Fibroblast of lung (primary cell): Measurements from ENCODE around the gene PBX1. TPM values are rescaled to one million over a fixed set of nuclear protein-coding genes. Genes with fewer than 3 reads are reported as not detected.
A peak's percentile ranks its signal among the peaks of the same experiment; 100 is the strongest.

Source experiments
- DNase-seq, 2 donors: peaks; one replicate each; pipeline versions ENCODE4 v3.0.0 to v3.0.0-alpha.2; 2010; ENCODE audit warnings: low read depth in 2 of 2
- H2AFZ ChIP-seq: 2 replicates; pipeline ENCODE4 v1.5.1; 2012; ENCODE audit warnings: low read length, control low read depth, inconsistent platforms
- H3K27ac ChIP-seq: 2 replicates; pipeline ENCODE4 v1.5.1; 2011; ENCODE audit warnings: low read length, control low read depth; ENCODE audit not compliant: insufficient read depth
- H3K27me3 ChIP-seq: 2 replicates; pipeline ENCODE4 v1.5.1; 2011; ENCODE audit warnings: mild to moderate bottlenecking, low read length; ENCODE audit not compliant: control insufficient read depth, insufficient read depth
- H3K36me3 ChIP-seq: 2 replicates; pipeline ENCODE4 v1.5.1; 2011; ENCODE audit warnings: low read length; ENCODE audit not compliant: control insufficient read depth, insufficient read depth
- H3K4me1 ChIP-seq: 2 replicates; pipeline ENCODE4 v1.5.1; 2011; ENCODE audit warnings: low read length; ENCODE audit not compliant: control insufficient read depth, insufficient read depth; ENCODE audit errors: extremely low read depth
- H3K4me2 ChIP-seq: 2 replicates; pipeline ENCODE4 v1.5.1; 2011; ENCODE audit warnings: low read length, control low read depth; ENCODE audit not compliant: insufficient read depth; ENCODE audit errors: extremely low read depth
- H3K4me3 ChIP-seq, 4 experiments: fragments of 200-600 bp in 1 of 4; sonication (generic) in 1 of 4; replicated peaks in 1 of 4; 2 replicates each; pipeline ENCODE4 v1.5.1; 2011 to 2016; ENCODE audit warnings: low read length in 4 of 4, low read depth in 3 of 4, mild to moderate bottlenecking in 3 of 4, control low read depth in 2 of 4, inconsistent platforms in 1 of 4, mixed read lengths in 1 of 4; ENCODE audit not compliant: insufficient read depth in 1 of 4; ENCODE audit errors: control extremely low read depth in 1 of 4
- H3K79me2 ChIP-seq: 2 replicates; pipeline ENCODE4 v1.5.1; 2012; ENCODE audit warnings: mild to moderate bottlenecking, low read length, inconsistent platforms; ENCODE audit not compliant: control insufficient read depth, insufficient read depth
- H3K9ac ChIP-seq: 2 replicates; pipeline ENCODE4 v1.5.1; 2011; ENCODE audit warnings: mild to moderate bottlenecking, low read length, control low read depth; ENCODE audit not compliant: insufficient read depth
- H3K9me3 ChIP-seq: 2 replicates; pipeline ENCODE4 v1.5.1; 2012; ENCODE audit warnings: low read depth, low read length; ENCODE audit not compliant: control insufficient read depth, insufficient read depth
- H4K20me1 ChIP-seq: 2 replicates; pipeline ENCODE4 v1.5.1; 2011; ENCODE audit warnings: low read length; ENCODE audit not compliant: control insufficient read depth, insufficient read depth; ENCODE audit errors: extremely low read depth
- EZH2 ChIP-seq: IDR thresholded peaks from 2 replicates; pipeline ENCODE4 v1.5.1; 2012; ENCODE audit warnings: low read length, control low read depth, mild to moderate bottlenecking; ENCODE audit errors: missing control alignments
- polyA plus RNA-seq, 2 donors: library from polyadenylated mRNA; depleted of rRNA in 1 of 2; stranded (reverse) in 1 of 2; unstranded in 1 of 2; fragments of >200 nt; gene quantifications; 2 replicates each; pipeline ENCODE4 v1.2.1, GENCODE V29; 2011 to 2012; ENCODE audit warnings: missing spikeins in 1 of 2
- total RNA-seq: library from RNA; depleted of rRNA; stranded (reverse); fragments of >200 nt; gene quantifications from 2 replicates; pipeline ENCODE4 v1.2.1, GENCODE V29; 2014
- TF ChIP-seq, protein P1 (sequence below), 2 donors: IDR thresholded peaks in 1 of 2; conservative IDR thresholded peaks in 1 of 2; 1 replicate in 1 of 2; 2 replicates in 1 of 2; pipeline ENCODE4 v1.5.1; 2011 to 2012; ENCODE audit warnings: low read length in 2 of 2, control low read depth in 1 of 2, inconsistent platforms in 1 of 2, low read depth in 1 of 2, mild to moderate bottlenecking in 1 of 2

The PBX1 gene
- total and polyA plus RNA-seq, 2 donors (not counting 1 experiment from before 2014, with no cell fraction given) = 43.1 to 46.7 TPM

DNA sequence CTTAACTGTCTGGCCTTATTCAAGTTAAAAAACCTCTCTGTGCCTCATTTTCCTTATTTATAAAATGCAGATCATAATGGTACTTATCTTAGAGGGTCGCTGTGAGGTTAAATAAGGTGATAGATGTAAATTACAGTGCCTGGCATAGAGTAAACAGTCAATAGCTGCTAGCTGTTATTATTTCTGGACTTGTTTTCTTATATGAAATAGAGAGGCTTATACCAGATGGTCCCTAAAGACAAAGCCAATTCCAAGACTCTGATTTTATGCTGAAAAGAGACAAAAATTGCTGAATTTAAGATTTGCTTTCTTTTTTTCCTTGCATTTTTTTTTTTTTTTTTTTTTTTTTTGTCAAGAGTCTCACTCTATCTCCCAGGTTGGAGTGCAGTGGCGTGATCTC lies 10.3 kb downstream of the PBX1 start:
- Histone ChIP-seq H3K27me3 (no peaks in the 10 kb centered on the region), H3K9me3 (no peaks in the 10 kb centered on the region), H2AFZ (no peak overlapping the region), H3K4me1 (no peaks in the 10 kb centered on the region), H3K27ac (no peak overlapping the region), H3K79me2 (peaks cover 43% of the 10 kb centered on the region), H3K4me2 (no peak overlapping the region), H3K4me3 (no peak overlapping the region), H4K20me1 (no peaks in the 10 kb centered on the region), H3K9ac (no peak overlapping the region), H3K36me3 (no peaks in the 10 kb centered on the region)
- TF ChIP-seq, protein P1, sequence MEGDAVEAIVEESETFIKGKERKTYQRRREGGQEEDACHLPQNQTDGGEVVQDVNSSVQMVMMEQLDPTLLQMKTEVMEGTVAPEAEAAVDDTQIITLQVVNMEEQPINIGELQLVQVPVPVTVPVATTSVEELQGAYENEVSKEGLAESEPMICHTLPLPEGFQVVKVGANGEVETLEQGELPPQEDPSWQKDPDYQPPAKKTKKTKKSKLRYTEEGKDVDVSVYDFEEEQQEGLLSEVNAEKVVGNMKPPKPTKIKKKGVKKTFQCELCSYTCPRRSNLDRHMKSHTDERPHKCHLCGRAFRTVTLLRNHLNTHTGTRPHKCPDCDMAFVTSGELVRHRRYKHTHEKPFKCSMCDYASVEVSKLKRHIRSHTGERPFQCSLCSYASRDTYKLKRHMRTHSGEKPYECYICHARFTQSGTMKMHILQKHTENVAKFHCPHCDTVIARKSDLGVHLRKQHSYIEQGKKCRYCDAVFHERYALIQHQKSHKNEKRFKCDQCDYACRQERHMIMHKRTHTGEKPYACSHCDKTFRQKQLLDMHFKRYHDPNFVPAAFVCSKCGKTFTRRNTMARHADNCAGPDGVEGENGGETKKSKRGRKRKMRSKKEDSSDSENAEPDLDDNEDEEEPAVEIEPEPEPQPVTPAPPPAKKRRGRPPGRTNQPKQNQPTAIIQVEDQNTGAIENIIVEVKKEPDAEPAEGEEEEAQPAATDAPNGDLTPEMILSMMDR (conservative IDR thresholded peaks at IDR 0.05 in 1 of 2, IDR thresholded peaks at IDR 0.05 in 1 of 2; ENCODE audit: low read depth in 1 of 2, low read length in 2 of 2) = no peak
- no peak for TF ChIP-seq EZH2
- no peak for DNase-seq

DNA sequence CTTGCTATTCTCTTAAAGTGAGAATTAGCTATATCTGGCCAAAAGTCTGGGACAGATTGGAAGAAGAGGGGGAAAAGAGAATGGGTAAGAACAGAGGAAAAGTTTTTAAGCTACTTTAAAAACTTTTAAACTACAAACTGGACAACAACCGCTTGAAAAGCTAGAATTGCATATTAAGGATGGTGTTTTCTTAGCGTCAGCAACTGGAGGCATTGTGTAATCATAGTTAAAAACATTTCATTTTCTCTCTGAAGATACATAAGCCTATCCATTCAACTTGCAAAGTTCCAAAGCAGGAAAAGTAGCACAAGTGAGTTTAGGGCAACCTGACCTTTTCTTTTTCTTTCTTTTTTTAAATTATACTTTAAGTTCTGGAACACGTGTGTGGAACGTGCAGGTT lies 10.9 kb downstream of the PBX1 start:
- peak overlapping the region in 1 of 4 experiments; percentile 3 for H3K4me3 ChIP-seq
- no peaks in the 10 kb centered on the region for H4K20me1 ChIP-seq
- H3K4me2 ChIP-seq = no peak overlapping the region
- no peaks in the 10 kb centered on the region for H3K36me3 ChIP-seq
- no peak overlapping the region for H3K9ac ChIP-seq
- no peak overlapping the region for H2AFZ ChIP-seq
- DNase-seq = peak in 1 of 2 donors; percentile 28
- H3K4me1 ChIP-seq = no peaks in the 10 kb centered on the region
- no peak overlapping the region for H3K27ac ChIP-seq
- H3K9me3 ChIP-seq = no peaks in the 10 kb centered on the region
- H3K79me2 ChIP-seq = peaks cover 40% of the 10 kb centered on the region
- no peaks in the 10 kb centered on the region for H3K27me3 ChIP-seq
- no peak for TF ChIP-seq EZH2
- TF ChIP-seq, protein P1 (conservative IDR thresholded peaks at IDR 0.05 in 1 of 2, IDR thresholded peaks at IDR 0.05 in 1 of 2; ENCODE audit: low read depth in 1 of 2, low read length in 2 of 2) = no peak

DNA sequence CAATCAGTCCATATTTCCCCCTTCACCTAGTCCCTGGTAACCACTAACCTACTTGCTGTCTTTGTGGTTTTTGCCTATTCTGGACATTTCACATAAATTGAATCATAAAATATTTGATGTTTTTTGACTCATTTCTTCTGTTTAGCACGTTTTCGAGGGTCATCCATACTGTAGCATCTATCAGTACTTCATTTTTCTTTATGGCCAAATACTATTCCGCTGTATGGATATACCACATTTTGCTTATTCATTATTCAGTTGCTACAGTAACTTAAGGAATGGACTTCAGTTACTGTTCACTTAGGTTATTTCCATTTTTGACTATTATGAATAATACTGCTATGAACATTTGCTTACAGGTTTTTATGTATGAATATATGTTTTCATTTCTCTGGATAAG lies 12.3 kb downstream of the PBX1 start:
- H3K4me3 ChIP-seq = no peak overlapping the region
- H2AFZ ChIP-seq = no peak overlapping the region
- no peak for TF ChIP-seq EZH2
- TF ChIP-seq, protein P1 (conservative IDR thresholded peaks at IDR 0.05 in 1 of 2, IDR thresholded peaks at IDR 0.05 in 1 of 2; ENCODE audit: low read depth in 1 of 2, low read length in 2 of 2) = no peak
- no peaks in the 10 kb centered on the region for H3K9me3 ChIP-seq
- peaks cover 2% of the 10 kb centered on the region for H3K4me1 ChIP-seq
- H3K27ac ChIP-seq = no peak overlapping the region
- no peaks in the 10 kb centered on the region for H3K27me3 ChIP-seq
- DNase-seq = no peak
- peaks cover 31% of the 10 kb centered on the region for H3K79me2 ChIP-seq
- no peaks in the 10 kb centered on the region for H4K20me1 ChIP-seq
- H3K9ac ChIP-seq = no peak overlapping the region
- no peak overlapping the region for H3K4me2 ChIP-seq
- H3K36me3 ChIP-seq = no peaks in the 10 kb centered on the region
